Calu3 (cell line): Measurements from ENCODE around the gene PSG7. TPM values are rescaled to one million over a fixed set of nuclear protein-coding genes. Genes with fewer than 3 reads are reported as not detected.
"Not testable (repeated sequence)": the region's sequence is repeated elsewhere in the genome, so short reads cannot be mapped to it uniquely, and the experiment has no call there.

Experiments used
- BruUV-seq: library from RNA; stranded (reverse); fragments of 400-500 nt; replicated peaks from 2 replicates; lab custom pipeline; 2021; lab: Mats Ljungman, UMichigan
- CTCF ChIA-PET: fragments of 300-600 bp; sonication (Branson Sonifier 250); formaldehyde crosslinking; loops from one replicate; lab custom pipeline; 2022; ENCODE audit warnings: antibody characterized with exemption; lab: Charles Lee
- DNase-seq: peaks from one replicate; pipeline ENCODE4 v3.0.0; 2022
- H3K27ac Mint-ChIP-seq: one replicate; pipeline ENCODE4 v1.8.0; 2022; ENCODE audit warnings: mixed read lengths; ENCODE audit not compliant: unreplicated experiment
- H3K27me3 Mint-ChIP-seq: one replicate; pipeline ENCODE4 v1.8.0; 2022; ENCODE audit warnings: mixed read lengths; ENCODE audit not compliant: unreplicated experiment
- H3K36me3 Mint-ChIP-seq: one replicate; pipeline ENCODE4 v1.8.0; 2022; ENCODE audit warnings: mild to moderate bottlenecking, moderate library complexity, mixed read lengths; ENCODE audit not compliant: insufficient read depth, unreplicated experiment
- H3K4me1 Mint-ChIP-seq: one replicate; pipeline ENCODE4 v1.8.0; 2022; ENCODE audit warnings: mild to moderate bottlenecking, low read depth, mixed read lengths; ENCODE audit not compliant: unreplicated experiment
- H3K4me3 Mint-ChIP-seq: one replicate; pipeline ENCODE4 v1.8.0; 2022; ENCODE audit warnings: mild to moderate bottlenecking, low read depth, moderate library complexity, mixed read lengths; ENCODE audit not compliant: unreplicated experiment
- H3K9me3 Mint-ChIP-seq: one replicate; pipeline ENCODE4 v1.8.0; 2022; ENCODE audit warnings: low read depth, mixed read lengths; ENCODE audit not compliant: unreplicated experiment
- intact Hi-C: fragments of 100-400 bp; cut with micrococcal nuclease; formaldehyde crosslinking; loops from one replicate; pipeline ENCODE4 v1.10.0; 2022; ENCODE audit not compliant: unreplicated experiment
- total RNA-seq: library from RNA; stranded (reverse); gene quantifications from 2 replicates; pipeline ENCODE4 v1.2.3, GENCODE V29; 2022
- TF ChIP-seq, protein P1 (sequence below): fragments of 200-600 bp; IDR thresholded peaks from one replicate; pipeline ENCODE4 v1.8.0; 2022; ENCODE audit warnings: antibody characterized with exemption; ENCODE audit not compliant: unreplicated experiment

The PSG7 gene
- total RNA-seq, 1 experiment from 2014 or later: not detected

DNA sequence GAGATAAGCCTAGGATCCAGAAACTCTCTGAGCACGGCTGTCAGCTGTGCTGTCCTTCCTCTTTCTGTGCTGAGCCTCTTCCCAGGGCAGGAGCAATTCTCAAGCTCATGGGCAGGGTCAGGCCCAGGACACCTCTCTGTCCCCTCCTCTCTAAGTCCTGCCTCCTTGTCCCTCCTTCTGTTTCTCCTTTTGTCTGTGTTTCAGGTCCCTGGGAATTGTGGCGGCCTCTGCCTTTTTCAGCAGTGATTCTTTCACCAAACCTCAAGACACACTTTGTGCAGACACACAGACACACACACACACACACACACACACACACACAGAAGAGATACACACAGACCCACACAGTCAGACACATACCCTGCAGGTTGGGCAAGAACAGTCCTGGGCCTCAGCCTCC is 57.4 kb downstream of the PSG7 start, which contains the start of gene PSG1:
Gene PSG1 (minus strand): TSS at position 101 of the 400 bp plus-strand sequence. CDS start 132 bp downstream, outside the sequence.
- BruUV-seq: no TSS peak
- intact Hi-C loops: no loop called here

GRCh38 chr19:42876596-42876995 is 60.4 kb downstream of the PSG7 start:
- CTCF ChIA-PET, H3K27me3 Mint-ChIP-seq, DNase-seq, H3K4me3 Mint-ChIP-seq, H3K9me3 Mint-ChIP-seq, BruUV-seq, H3K27ac Mint-ChIP-seq, intact Hi-C loops, H3K36me3 Mint-ChIP-seq: not testable (repeated sequence)
- peaks cover 43% of the 10 kb centered on the region for H3K4me1 Mint-ChIP-seq

More for the DNA sequence above, 57.4 kb downstream of the PSG7 start, which contains the start of gene PSG1:
- H3K36me3 Mint-ChIP-seq: no peaks in the 10 kb centered on the region
- TF ChIP-seq, protein P1, sequence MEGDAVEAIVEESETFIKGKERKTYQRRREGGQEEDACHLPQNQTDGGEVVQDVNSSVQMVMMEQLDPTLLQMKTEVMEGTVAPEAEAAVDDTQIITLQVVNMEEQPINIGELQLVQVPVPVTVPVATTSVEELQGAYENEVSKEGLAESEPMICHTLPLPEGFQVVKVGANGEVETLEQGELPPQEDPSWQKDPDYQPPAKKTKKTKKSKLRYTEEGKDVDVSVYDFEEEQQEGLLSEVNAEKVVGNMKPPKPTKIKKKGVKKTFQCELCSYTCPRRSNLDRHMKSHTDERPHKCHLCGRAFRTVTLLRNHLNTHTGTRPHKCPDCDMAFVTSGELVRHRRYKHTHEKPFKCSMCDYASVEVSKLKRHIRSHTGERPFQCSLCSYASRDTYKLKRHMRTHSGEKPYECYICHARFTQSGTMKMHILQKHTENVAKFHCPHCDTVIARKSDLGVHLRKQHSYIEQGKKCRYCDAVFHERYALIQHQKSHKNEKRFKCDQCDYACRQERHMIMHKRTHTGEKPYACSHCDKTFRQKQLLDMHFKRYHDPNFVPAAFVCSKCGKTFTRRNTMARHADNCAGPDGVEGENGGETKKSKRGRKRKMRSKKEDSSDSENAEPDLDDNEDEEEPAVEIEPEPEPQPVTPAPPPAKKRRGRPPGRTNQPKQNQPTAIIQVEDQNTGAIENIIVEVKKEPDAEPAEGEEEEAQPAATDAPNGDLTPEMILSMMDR: no peak
- H3K27ac Mint-ChIP-seq: no peak within 1 kb of the TSS
- H3K4me3 Mint-ChIP-seq: no peak within 1 kb of the TSS
- H3K4me1 Mint-ChIP-seq: peaks cover 37% of the 10 kb centered on the region
- DNase-seq: no peak
- CTCF ChIA-PET: no interaction called here
- H3K9me3 Mint-ChIP-seq: peaks cover 4% of the 10 kb centered on the region
- no peaks in the 10 kb centered on the region for H3K27me3 Mint-ChIP-seq

DNA sequence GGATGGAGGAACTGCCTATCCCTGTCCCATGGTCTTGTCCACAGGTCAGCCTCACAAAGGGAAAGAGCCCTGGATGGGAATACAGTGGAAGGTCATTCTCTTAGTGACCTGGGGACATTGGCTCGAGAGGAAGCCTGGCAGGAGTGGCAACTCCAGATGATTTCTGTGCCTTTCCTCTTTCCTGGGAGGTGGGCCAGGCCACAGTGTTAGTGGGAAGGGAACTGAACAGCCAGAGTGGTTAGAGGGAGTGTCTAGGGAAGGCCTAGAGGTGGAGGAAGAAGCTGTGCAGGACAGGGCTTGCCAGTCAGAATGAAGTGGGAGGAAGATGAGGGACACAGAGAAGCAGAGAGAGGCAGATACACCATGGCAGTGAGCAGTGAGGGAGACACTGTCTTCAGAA is 61.1 kb downstream of the PSG7 start:
- CTCF ChIA-PET, BruUV-seq, H3K9me3 Mint-ChIP-seq, H3K27me3 Mint-ChIP-seq, H3K4me3 Mint-ChIP-seq, DNase-seq, H3K36me3 Mint-ChIP-seq, intact Hi-C loops: not testable (repeated sequence)
- Mint-ChIP-seq H3K27ac (peak overlapping the region; percentile 50), H3K4me1 (peaks cover 49% of the 10 kb centered on the region)

DNA sequence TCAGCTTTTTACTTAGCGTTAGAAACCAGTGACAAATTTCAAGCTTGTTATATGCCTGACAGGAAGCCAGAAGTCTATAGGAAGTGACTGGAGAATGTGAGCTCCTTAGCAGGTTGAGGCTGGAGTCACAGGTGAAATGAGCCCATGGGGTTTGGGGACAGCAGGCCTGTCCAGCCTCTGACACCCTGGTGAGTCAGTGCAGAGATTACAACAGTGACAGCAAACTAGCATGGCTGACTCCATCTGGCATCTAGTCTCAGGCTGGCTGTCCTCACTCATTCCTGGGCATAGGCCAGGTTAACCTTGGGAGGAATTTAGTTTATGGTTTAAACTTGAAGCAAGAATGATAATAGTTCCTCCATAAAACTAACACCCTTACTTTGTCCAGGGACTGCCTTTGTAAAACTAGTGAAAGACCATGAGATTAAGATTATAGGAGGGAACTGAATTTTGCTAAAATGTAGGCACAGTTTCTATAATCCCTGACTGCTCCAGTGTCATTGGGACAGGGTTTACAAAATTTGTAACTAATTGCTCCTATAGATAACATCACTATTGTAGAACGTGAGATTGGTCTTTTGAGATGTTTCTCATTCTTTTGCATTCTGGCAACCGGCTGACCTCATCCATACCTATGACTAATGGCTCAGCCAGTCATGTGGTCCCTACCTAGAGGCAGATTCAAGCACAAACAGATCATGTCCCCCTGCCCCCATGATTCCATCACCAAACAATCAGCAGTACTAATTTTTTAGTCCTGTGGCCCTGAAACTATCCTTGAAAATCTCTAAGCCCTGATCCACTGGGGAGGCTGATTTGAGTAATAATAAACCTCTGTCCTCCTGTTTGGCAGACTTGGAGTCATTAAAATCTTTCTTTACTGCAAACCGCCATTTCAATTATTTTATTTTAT is 61.9 kb downstream of the PSG7 start:
- H3K9me3 Mint-ChIP-seq, H3K27me3 Mint-ChIP-seq, H3K4me3 Mint-ChIP-seq, BruUV-seq, intact Hi-C loops, H3K36me3 Mint-ChIP-seq: not testable (repeated sequence)
- Mint-ChIP-seq H3K27ac (peak overlapping the region; percentile 50), H3K4me1 (peaks cover 51% of the 10 kb centered on the region)
- CTCF ChIA-PET: interaction anchor here (0.6 kb wide), 1 partner anchor 330 kb away, joined by 3 read pairs; the partner anchor contains the start of gene PSG4
- DNase-seq: peak; percentile 48

GRCh38 chr19:42874136-42874535 is 62.9 kb downstream of the PSG7 start:
- CTCF ChIA-PET: interaction anchor here (0.6 kb wide), 1 partner anchor 331 kb away, joined by 3 read pairs; the partner anchor contains the start of gene PSG4
- DNase-seq, H3K9me3 Mint-ChIP-seq, H3K4me3 Mint-ChIP-seq, H3K36me3 Mint-ChIP-seq, intact Hi-C loops, BruUV-seq, H3K27me3 Mint-ChIP-seq: not testable (repeated sequence)
- peaks cover 51% of the 10 kb centered on the region for H3K4me1 Mint-ChIP-seq
- H3K27ac Mint-ChIP-seq: peak overlapping the region; percentile 50

Other genes with a start within 250 kb of the PSG7 start
- 0.20 TPM in 1 of 2 replicates, not detected in the other for gene PSG3, start 196.7 kb downstream of the PSG7 start, total RNA-seq
- not detected in 2 replicates for gene PSG8, start 171.5 kb downstream of the PSG7 start, total RNA-seq
- gene PSG1, start 57.5 kb downstream of the PSG7 start, total RNA-seq: not detected in 2 replicates
- gene PSG6, start 19.3 kb downstream of the PSG7 start, total RNA-seq: not detected in 2 replicates
- not detected in 2 replicates for gene PSG11, start 89.3 kb upstream of the PSG7 start, total RNA-seq
- gene PSG2, start 145.5 kb upstream of the PSG7 start, total RNA-seq: not detected in 2 replicates
- not detected in 2 replicates for gene PSG5, start 249.3 kb upstream of the PSG7 start, total RNA-seq